Measurements from ENCODE around the gene MAJIN. TPM values are rescaled to one million over a fixed set of nuclear protein-coding genes. Genes with fewer than 3 reads are reported as not detected.

MAJIN gene, protein sequence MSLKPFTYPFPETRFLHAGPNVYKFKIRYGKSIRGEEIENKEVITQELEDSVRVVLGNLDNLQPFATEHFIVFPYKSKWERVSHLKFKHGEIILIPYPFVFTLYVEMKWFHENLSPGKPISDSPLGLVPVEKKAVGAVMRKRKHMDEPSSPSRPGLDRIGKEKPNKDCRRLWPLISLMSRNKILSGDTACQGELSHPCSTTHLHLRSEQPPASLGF
- not detected in 3 replicates for total RNA-seq (2021)
- percentile 6 among the genes with signal in this experiment for Bru-seq, nascent RNA
- long read RNA-seq, experiment 1, result 0 reads
- long read RNA-seq, experiment 2, result 0 reads
- long read RNA-seq, experiment 3, result 0 reads

- DNase-seq (ENCODE audit: low spot score) (peak; percentile 81), ATAC-seq (peak; percentile 81)
- Mint-ChIP-seq H3K36me3 (no peaks in the 10 kb centered on the region), H3K4me3 (no peak within 1 kb of the TSS), H3K4me1 (no peaks in the 10 kb centered on the region), H3K27ac (no peak within 1 kb of the TSS), H3K9me3 (no peaks in the 10 kb centered on the region), H3K27me3 (ENCODE audit: low read depth) (peaks cover 56% of the 10 kb centered on the region)
- TF ChIP-seq, protein P1, sequence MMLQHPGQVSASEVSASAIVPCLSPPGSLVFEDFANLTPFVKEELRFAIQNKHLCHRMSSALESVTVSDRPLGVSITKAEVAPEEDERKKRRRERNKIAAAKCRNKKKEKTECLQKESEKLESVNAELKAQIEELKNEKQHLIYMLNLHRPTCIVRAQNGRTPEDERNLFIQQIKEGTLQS (CRISPR knock-in tag; conservative IDR thresholded peaks at IDR 0.05), result no peak
- TF ChIP-seq TEAD1 (CRISPR knock-in tag; IDR thresholded peaks at IDR 0.05) (0 out of 2 replicates have a peak, but pooled peaks have one; percentile 24), ZBTB21 (CRISPR knock-in tag; IDR thresholded peaks at IDR 0.05; ENCODE audit: borderline replicate concordance) (no peak), FOXP1 (CRISPR knock-in tag; IDR thresholded peaks at IDR 0.05; ENCODE audit: borderline replicate concordance) (peak; percentile 37; the same call in 1 of the 2 replicates), JAZF1 (CRISPR knock-in tag; IDR thresholded peaks at IDR 0.05) (no peak), TCF7 (CRISPR knock-in tag; IDR thresholded peaks at IDR 0.05; ENCODE audit: low read depth) (no peak), ZNF671 (CRISPR knock-in tag; IDR thresholded peaks at IDR 0.05) (no peak)
- TF ChIP-seq, protein P2, sequence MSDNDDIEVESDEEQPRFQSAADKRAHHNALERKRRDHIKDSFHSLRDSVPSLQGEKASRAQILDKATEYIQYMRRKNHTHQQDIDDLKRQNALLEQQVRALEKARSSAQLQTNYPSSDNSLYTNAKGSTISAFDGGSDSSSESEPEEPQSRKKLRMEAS (CRISPR knock-in tag; IDR thresholded peaks at IDR 0.05), result peak; percentile 78
- TF ChIP-seq, protein P3, sequence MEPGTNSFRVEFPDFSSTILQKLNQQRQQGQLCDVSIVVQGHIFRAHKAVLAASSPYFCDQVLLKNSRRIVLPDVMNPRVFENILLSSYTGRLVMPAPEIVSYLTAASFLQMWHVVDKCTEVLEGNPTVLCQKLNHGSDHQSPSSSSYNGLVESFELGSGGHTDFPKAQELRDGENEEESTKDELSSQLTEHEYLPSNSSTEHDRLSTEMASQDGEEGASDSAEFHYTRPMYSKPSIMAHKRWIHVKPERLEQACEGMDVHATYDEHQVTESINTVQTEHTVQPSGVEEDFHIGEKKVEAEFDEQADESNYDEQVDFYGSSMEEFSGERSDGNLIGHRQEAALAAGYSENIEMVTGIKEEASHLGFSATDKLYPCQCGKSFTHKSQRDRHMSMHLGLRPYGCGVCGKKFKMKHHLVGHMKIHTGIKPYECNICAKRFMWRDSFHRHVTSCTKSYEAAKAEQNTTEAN (CRISPR knock-in tag; IDR thresholded peaks at IDR 0.05), result no peak
- TF ChIP-seq, protein P4, sequence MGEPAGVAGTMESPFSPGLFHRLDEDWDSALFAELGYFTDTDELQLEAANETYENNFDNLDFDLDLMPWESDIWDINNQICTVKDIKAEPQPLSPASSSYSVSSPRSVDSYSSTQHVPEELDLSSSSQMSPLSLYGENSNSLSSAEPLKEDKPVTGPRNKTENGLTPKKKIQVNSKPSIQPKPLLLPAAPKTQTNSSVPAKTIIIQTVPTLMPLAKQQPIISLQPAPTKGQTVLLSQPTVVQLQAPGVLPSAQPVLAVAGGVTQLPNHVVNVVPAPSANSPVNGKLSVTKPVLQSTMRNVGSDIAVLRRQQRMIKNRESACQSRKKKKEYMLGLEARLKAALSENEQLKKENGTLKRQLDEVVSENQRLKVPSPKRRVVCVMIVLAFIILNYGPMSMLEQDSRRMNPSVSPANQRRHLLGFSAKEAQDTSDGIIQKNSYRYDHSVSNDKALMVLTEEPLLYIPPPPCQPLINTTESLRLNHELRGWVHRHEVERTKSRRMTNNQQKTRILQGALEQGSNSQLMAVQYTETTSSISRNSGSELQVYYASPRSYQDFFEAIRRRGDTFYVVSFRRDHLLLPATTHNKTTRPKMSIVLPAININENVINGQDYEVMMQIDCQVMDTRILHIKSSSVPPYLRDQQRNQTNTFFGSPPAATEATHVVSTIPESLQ (CRISPR knock-in tag; IDR thresholded peaks at IDR 0.05), result no peak
- POLR2A ChIA-PET, result no interaction called here
- CTCF ChIA-PET, result interaction anchor here (0.7 to 2.2 kb wide), 4 partner anchors 18 to 576 kb away, joined by 3 to 7 read pairs (median 4); partner anchors contain the start of genes BATF2 and GPHA2
These were observed at the start of gene MAJIN for GRCh38 chr11:64971421-64972233. TSS of gene MAJIN (minus strand) at chr11:64972108. CDS start at chr11:64959405, 12,703 bp downstream.

DNA sequence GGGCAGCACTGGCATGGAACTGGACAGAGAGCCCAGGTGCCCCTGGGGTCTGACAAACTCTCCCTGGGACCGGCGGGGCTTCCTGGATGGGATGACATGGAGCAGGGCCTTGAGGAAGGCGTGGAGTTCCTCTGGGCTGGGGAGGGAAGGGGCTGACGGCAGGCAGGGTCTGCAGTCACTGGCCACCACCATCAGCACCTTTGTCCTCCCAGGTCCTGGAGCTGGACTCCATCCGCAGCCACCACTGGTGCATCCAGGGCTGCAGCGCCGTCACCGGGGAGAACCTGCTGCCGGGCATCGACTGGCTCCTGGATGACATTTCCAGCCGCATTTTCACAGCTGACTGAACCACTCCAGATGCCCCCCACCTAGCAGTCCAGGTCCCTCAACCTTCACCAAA, 49.6 kb upstream of the MAJIN start:
- DNase-seq (ENCODE audit: low spot score) (no peak), ATAC-seq (no peak)
- H3K27me3 Mint-ChIP-seq (ENCODE audit: low read depth), result peaks cover 3% of the 10 kb centered on the region; the same call in 1 of the 2 replicates
- H3K27ac Mint-ChIP-seq, result no peak overlapping the region
- H3K36me3 Mint-ChIP-seq, result peaks cover 42% of the 10 kb centered on the region
- peaks cover 5% of the 10 kb centered on the region for H3K4me1 Mint-ChIP-seq
- no peaks in the 10 kb centered on the region for H3K9me3 Mint-ChIP-seq
- H3K4me3 Mint-ChIP-seq, result no peak overlapping the region
- ChIA-PET POLR2A (no interaction called here), CTCF (no interaction called here)
- TF ChIP-seq ARID4B (CRISPR knock-in tag; IDR thresholded peaks at IDR 0.05; ENCODE audit: borderline replicate concordance) (no peak), PRRX2 (CRISPR knock-in tag; IDR thresholded peaks at IDR 0.05) (no peak), NFE2L1 (CRISPR knock-in tag; IDR thresholded peaks at IDR 0.05) (no peak), SP1 (CRISPR knock-in tag; conservative IDR thresholded peaks at IDR 0.05) (no peak), ZBTB21 (CRISPR knock-in tag; IDR thresholded peaks at IDR 0.05; ENCODE audit: borderline replicate concordance) (no peak), TCF7 (CRISPR knock-in tag; IDR thresholded peaks at IDR 0.05; ENCODE audit: low read depth) (no peak)
- TF ChIP-seq, protein P5, sequence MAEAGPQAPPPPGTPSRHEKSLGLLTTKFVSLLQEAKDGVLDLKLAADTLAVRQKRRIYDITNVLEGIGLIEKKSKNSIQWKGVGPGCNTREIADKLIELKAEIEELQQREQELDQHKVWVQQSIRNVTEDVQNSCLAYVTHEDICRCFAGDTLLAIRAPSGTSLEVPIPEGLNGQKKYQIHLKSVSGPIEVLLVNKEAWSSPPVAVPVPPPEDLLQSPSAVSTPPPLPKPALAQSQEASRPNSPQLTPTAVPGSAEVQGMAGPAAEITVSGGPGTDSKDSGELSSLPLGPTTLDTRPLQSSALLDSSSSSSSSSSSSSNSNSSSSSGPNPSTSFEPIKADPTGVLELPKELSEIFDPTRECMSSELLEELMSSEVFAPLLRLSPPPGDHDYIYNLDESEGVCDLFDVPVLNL (CRISPR knock-in tag; IDR thresholded peaks at IDR 0.05; ENCODE audit: borderline replicate concordance, low read depth), result no peak

All from WTC11 (cell line).